Skeletal muscle satellite cell (primary cell): Measurements from ENCODE around the gene BACH2.
"Not testable (repeated sequence)": the region's sequence is repeated elsewhere in the genome, so short reads cannot be mapped to it uniquely, and the experiment has no call there.

ENCODE experiments used
- H3K27me3 ChIP-seq: 2 replicates; pipeline ENCODE4 v1.7.0; 2013; ENCODE audit warnings: low read length; ENCODE audit not compliant: control insufficient read depth, insufficient read depth
- H3K36me3 ChIP-seq: 2 replicates; pipeline ENCODE4 v1.7.0; 2013; ENCODE audit warnings: mild to moderate bottlenecking, control low read depth, low read length; ENCODE audit not compliant: insufficient read depth
- H3K4me1 ChIP-seq: 2 replicates; pipeline ENCODE4 v1.7.0; 2013; ENCODE audit warnings: low read length; ENCODE audit not compliant: control insufficient read depth, insufficient read depth
- H3K4me2 ChIP-seq: 2 replicates; pipeline ENCODE4 v1.7.0; 2013; ENCODE audit warnings: mild to moderate bottlenecking, low read length
- H3K4me3 ChIP-seq: 2 replicates; pipeline ENCODE4 v1.7.0; 2013; ENCODE audit warnings: low read length
- H3K9ac ChIP-seq: 2 replicates; pipeline ENCODE4 v1.7.0; 2013; ENCODE audit warnings: mild to moderate bottlenecking, low read depth, low read length, moderate library complexity
- H3K9me3 ChIP-seq: replicated peaks from 2 replicates; pipeline ENCODE4 v1.7.0; 2013; ENCODE audit warnings: mild to moderate bottlenecking, control low read depth, low read length

Gene BACH2

GRCh38 chr6:90136837-90137568 is 159.6 kb downstream of the BACH2 start:
- Histone ChIP-seq H3K4me2 (peak overlapping the region; percentile 47), H3K4me3 (no peak overlapping the region), H3K27me3 (no peaks in the 10 kb centered on the region), H3K9ac (peak overlapping the region; percentile 64), H3K9me3 (no peaks in the 10 kb centered on the region), H3K36me3 (no peaks in the 10 kb centered on the region), H3K4me1 (peaks cover 37% of the 10 kb centered on the region)

GRCh38 chr6:90136176-90136575 is 160.5 kb downstream of the BACH2 start:
- peak overlapping the region; percentile 59 for H3K4me2 ChIP-seq
- no peaks in the 10 kb centered on the region for H3K36me3 ChIP-seq
- peaks cover 45% of the 10 kb centered on the region for H3K4me1 ChIP-seq
- no peaks in the 10 kb centered on the region for H3K27me3 ChIP-seq
- no peaks in the 10 kb centered on the region for H3K9me3 ChIP-seq
- peak overlapping the region; percentile 52 for H3K9ac ChIP-seq
- peak overlapping the region; percentile 11 for H3K4me3 ChIP-seq

DNA sequence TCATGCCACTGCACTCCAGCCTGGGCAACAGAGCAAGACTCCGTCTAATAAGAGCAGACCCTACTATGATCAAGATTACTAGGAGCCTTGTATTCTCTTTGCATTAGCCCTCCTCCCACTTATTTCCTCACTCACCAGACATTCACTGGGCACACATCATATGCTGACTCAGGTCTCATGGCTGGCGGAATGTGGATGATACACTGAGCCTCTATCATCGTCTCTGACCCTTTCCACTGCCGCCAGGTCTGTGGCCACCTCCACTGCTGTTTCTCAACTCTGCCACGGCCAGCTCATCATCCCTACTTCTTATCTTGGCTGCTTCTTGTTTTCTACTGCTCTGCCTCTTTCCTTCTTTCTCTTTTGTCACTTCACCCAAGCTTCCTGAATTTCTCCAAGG is 161.0 kb downstream of the BACH2 start:
- Histone ChIP-seq H3K4me2 (peak overlapping the region; percentile 59), H3K4me1 (peaks cover 48% of the 10 kb centered on the region), H3K9me3 (no peaks in the 10 kb centered on the region), H3K4me3 (peak overlapping the region; percentile 11), H3K36me3 (no peaks in the 10 kb centered on the region), H3K9ac (peak overlapping the region; percentile 52), H3K27me3 (no peaks in the 10 kb centered on the region)

- peaks cover 48% of the 10 kb centered on the region for H3K4me1 ChIP-seq
- H3K4me3 ChIP-seq, H3K36me3 ChIP-seq, H3K9ac ChIP-seq, H3K27me3 ChIP-seq, H3K9me3 ChIP-seq, H3K4me2 ChIP-seq: not testable (repeated sequence)
Observed at GRCh38 chr6:90133664-90134063, 163.0 kb downstream of the BACH2 start.

DNA sequence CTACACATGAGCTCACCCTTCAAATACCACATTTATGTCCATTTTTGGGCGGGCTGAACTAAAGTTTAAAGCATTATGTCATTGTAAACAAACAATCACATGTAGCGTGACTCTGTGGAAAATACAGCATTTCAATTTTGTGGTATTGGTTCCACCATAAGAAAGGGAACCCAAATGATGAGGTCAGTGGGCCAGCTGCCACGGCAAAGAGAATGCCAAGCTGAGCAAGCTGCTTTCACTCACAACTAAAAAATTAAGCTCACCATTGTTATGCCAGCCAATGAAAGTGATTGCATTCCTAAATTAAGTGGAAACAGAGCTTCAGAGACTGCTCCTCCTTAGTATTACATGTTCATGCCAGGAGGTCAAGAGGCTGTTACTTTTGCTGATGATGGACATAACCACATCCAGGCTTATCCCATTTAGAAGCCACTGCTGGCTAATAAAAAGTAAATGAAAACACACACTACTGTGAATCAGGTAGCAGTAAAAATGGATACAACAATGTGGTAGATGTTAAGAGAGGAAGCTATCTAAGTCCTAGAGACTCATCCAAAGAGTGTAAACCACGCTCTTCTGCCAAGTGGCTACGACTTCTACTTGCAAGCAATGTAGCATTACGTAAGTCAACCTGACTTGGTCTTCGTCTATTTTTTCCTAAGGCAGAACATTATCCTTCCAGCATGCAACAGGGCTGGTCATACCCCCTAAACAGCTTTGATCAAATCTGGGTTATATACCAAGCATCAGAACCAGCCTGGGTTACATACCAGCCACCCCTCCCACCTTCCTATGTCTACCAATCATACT is 164.8 kb downstream of the BACH2 start:
- H3K36me3 ChIP-seq = no peaks in the 10 kb centered on the region
- peak overlapping the region; percentile 24 for H3K4me2 ChIP-seq
- no peaks in the 10 kb centered on the region for H3K27me3 ChIP-seq
- peak overlapping the region; percentile 1 for H3K4me3 ChIP-seq
- H3K9ac ChIP-seq = no peak overlapping the region
- H3K4me1 ChIP-seq = peaks cover 34% of the 10 kb centered on the region
- H3K9me3 ChIP-seq = no peaks in the 10 kb centered on the region

DNA sequence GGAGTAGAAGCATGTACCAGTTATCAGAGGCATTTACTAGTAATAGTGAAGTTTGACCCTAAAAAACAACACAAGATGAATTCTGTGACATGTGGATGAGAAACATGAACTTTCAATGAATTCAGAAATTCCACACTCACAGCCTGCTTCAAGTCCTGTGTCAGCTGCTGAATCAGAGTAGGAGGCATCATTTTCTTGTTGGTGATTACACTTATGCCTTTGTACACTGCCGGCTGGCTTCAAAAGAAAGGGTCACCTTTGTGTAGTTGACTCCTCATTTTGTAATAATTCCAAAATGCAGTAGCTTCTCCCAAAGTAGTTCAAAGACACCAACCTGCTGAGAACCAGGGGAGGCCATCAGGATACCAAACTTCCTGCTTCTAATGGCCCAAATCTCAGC is 165.5 kb downstream of the BACH2 start:
- Histone ChIP-seq H3K27me3 (no peaks in the 10 kb centered on the region), H3K9ac (peak overlapping the region; percentile 9), H3K36me3 (no peaks in the 10 kb centered on the region), H3K4me1 (peaks cover 28% of the 10 kb centered on the region), H3K9me3 (no peaks in the 10 kb centered on the region), H3K4me2 (peak overlapping the region; percentile 24), H3K4me3 (no peak overlapping the region)

DNA sequence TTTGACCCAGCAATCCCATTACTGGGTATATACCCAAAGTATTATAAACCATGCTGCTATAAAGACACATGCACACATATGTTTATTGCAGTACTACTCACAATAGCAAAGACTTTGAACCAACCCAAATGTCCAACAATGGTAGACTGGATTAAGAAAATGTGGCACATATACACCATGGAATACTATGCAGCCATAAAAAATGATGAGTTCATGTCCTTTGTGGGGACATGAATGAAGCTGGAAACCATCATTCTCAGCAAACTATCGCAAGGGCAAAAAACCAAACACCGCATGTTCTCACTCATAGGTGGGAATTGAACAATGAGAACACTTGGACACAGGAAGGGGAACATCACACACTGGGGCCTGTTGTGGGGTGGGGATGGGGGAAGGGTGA is 168.0 kb downstream of the BACH2 start:
- H3K4me3 ChIP-seq, H3K27me3 ChIP-seq, H3K36me3 ChIP-seq, H3K4me2 ChIP-seq, H3K9me3 ChIP-seq, H3K9ac ChIP-seq: not testable (repeated sequence)
- H3K4me1 ChIP-seq = peaks cover 17% of the 10 kb centered on the region

- H3K36me3 ChIP-seq = no peaks in the 10 kb centered on the region
- H3K4me3 ChIP-seq = no peak overlapping the region
- H3K4me1 ChIP-seq = peaks cover 17% of the 10 kb centered on the region
- no peaks in the 10 kb centered on the region for H3K9me3 ChIP-seq
- no peaks in the 10 kb centered on the region for H3K27me3 ChIP-seq
- H3K4me2 ChIP-seq = no peak overlapping the region
- H3K9ac ChIP-seq = no peak overlapping the region
Observed at GRCh38 chr6:90127595-90127994, 169.0 kb downstream of the BACH2 start.

DNA sequence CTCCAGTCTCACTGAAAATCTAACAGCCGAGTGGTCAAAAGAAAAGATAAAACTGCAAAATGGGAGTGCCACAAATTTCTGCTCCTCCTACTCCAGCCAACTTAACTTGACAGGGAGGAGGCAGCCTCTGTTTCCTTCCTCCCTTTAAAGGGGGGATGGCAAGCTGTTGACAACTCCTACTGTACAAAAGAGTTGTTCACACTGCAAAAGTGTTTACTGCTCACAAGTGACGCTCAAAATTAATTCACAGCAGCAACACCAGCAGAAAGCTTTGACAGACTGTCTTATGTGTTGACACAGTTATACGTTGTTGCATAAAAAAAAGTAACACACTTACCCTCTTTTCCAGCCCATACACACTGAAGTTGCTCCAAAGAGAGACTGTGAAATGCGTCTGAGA is 169.8 kb downstream of the BACH2 start:
- Histone ChIP-seq H3K27me3 (no peaks in the 10 kb centered on the region), H3K4me3 (no peak overlapping the region), H3K4me1 (peaks cover 14% of the 10 kb centered on the region), H3K4me2 (no peak overlapping the region), H3K9me3 (no peaks in the 10 kb centered on the region), H3K36me3 (no peaks in the 10 kb centered on the region), H3K9ac (no peak overlapping the region)

GRCh38 chr6:90126181-90126580 is 170.5 kb downstream of the BACH2 start:
- Histone ChIP-seq H3K9me3 (no peaks in the 10 kb centered on the region), H3K4me1 (peaks cover 9% of the 10 kb centered on the region), H3K4me2 (no peak overlapping the region), H3K4me3 (no peak overlapping the region), H3K27me3 (no peaks in the 10 kb centered on the region), H3K9ac (no peak overlapping the region), H3K36me3 (no peaks in the 10 kb centered on the region)

GRCh38 chr6:90124874-90125510 is 171.7 kb downstream of the BACH2 start:
- H3K27me3 ChIP-seq = no peaks in the 10 kb centered on the region
- no peak overlapping the region for H3K4me3 ChIP-seq
- H3K4me1 ChIP-seq = peaks cover 6% of the 10 kb centered on the region
- H3K36me3 ChIP-seq = no peaks in the 10 kb centered on the region
- no peaks in the 10 kb centered on the region for H3K9me3 ChIP-seq
- no peak overlapping the region for H3K9ac ChIP-seq
- H3K4me2 ChIP-seq = no peak overlapping the region
